Gastroesophageal sphincter (tissue), 3 donors: ENCODE data around the gene MAN2A1.

Experiments
- CTCF ChIP-seq, 4 experiments: fragments of 200-600 bp in 2 of 4; fragments of 450-650 bp in 2 of 4; sonication (generic) in 1 of 4; IDR thresholded peaks; one replicate each; pipeline ENCODE4 v1.5.1; 2017 to 2019; ENCODE audit warnings: antibody characterized with exemption in 4 of 4, mild to moderate bottlenecking in 2 of 4, moderate library complexity in 2 of 4
- POLR2A ChIP-seq, 2 donors: fragments of 450-650 bp; IDR thresholded peaks; one replicate each; pipeline ENCODE4 v1.6.1; 2017; ENCODE audit warnings: antibody characterized with exemption in 2 of 2, mild to moderate bottlenecking in 2 of 2, moderate library complexity in 1 of 2

- TF ChIP-seq CTCF (IDR thresholded peaks at IDR 0.05): no peak
- TF ChIP-seq POLR2A (IDR thresholded peaks at IDR 0.05): no peak
Observed at GRCh38 chr5:109754319-109754718, 64.6 kb downstream of the MAN2A1 start.
